WERI-Rb-1 (cell line): Measurements from ENCODE around the gene KIF5C.

Experiments
- DNase-seq: peaks from one replicate; pipeline ENCODE4 v3.0.0-alpha.2; 2020
- H3K27ac ChIP-seq: fragments of 250-450 bp; sonication (Bioruptor Pico); 2 replicates; pipeline ENCODE4 v1.5.1; 2020; ENCODE audit warnings: mild to moderate bottlenecking, moderate library complexity
- H3K27me3 ChIP-seq: fragments of 250-450 bp; sonication (Bioruptor Pico); 2 replicates; pipeline ENCODE4 v1.5.1; 2021; ENCODE audit warnings: mild to moderate bottlenecking, low read depth, moderate library complexity; ENCODE audit not compliant: insufficient read depth, severe bottlenecking
- H3K36me3 ChIP-seq: fragments of 250-450 bp; sonication (Bioruptor Pico); 2 replicates; pipeline ENCODE4 v1.5.1; 2020; ENCODE audit warnings: mild to moderate bottlenecking, moderate library complexity
- H3K4me3 ChIP-seq: 2 replicates; pipeline ENCODE4 v1.5.1; 2011; ENCODE audit warnings: low read depth, mild to moderate bottlenecking, control low read depth, low read length
- H3K9me3 ChIP-seq: fragments of 250-450 bp; sonication (Bioruptor Pico); 2 replicates; pipeline ENCODE4 v1.5.1; 2021; ENCODE audit warnings: mild to moderate bottlenecking, moderate library complexity; ENCODE audit not compliant: severe bottlenecking
- CTCF ChIP-seq: IDR thresholded peaks from 2 replicates; pipeline ENCODE4 v1.5.1; 2011; ENCODE audit warnings: low read depth, mild to moderate bottlenecking, control low read depth, inconsistent platforms, low read length

KIF5C gene

GRCh38 chr2:148877403-148877740, 2.3 kb downstream of the KIF5C start:
- no peak for TF ChIP-seq CTCF
- Histone ChIP-seq H3K36me3 (no peaks in the 10 kb centered on the region), H3K9me3 (peaks cover 9% of the 10 kb centered on the region), H3K27me3 (peaks cover 25% of the 10 kb centered on the region), H3K4me3 (no peak overlapping the region), H3K27ac (no peak overlapping the region)
- no peak for DNase-seq

GRCh38 chr2:148880636-148881035, 5.6 kb downstream of the KIF5C start:
- H3K27ac ChIP-seq, result no peak overlapping the region
- H3K9me3 ChIP-seq, result peaks cover 4% of the 10 kb centered on the region
- TF ChIP-seq CTCF, result no peak
- DNase-seq, result no peak
- no peaks in the 10 kb centered on the region for H3K36me3 ChIP-seq
- no peak overlapping the region for H3K4me3 ChIP-seq
- H3K27me3 ChIP-seq, result peaks cover 19% of the 10 kb centered on the region

- TF ChIP-seq CTCF, result no peak
- H3K27me3 ChIP-seq, result peaks cover 8% of the 10 kb centered on the region
- no peak for DNase-seq
- H3K4me3 ChIP-seq, result no peak overlapping the region
- H3K27ac ChIP-seq, result no peak overlapping the region
- H3K9me3 ChIP-seq, result peaks cover 4% of the 10 kb centered on the region
- no peaks in the 10 kb centered on the region for H3K36me3 ChIP-seq
Observed at GRCh38 chr2:148882051-148882450, 7.0 kb downstream of the KIF5C start.

- DNase-seq, result no peak
- TF ChIP-seq CTCF, result no peak
- Histone ChIP-seq H3K36me3 (no peaks in the 10 kb centered on the region), H3K27me3 (peaks cover 4% of the 10 kb centered on the region), H3K9me3 (peaks cover 4% of the 10 kb centered on the region), H3K27ac (no peak overlapping the region), H3K4me3 (no peak overlapping the region)
Observed at GRCh38 chr2:148885209-148885608, 10.2 kb downstream of the KIF5C start.

- Histone ChIP-seq H3K36me3 (no peaks in the 10 kb centered on the region), H3K4me3 (no peak overlapping the region), H3K9me3 (no peaks in the 10 kb centered on the region), H3K27me3 (peaks cover 4% of the 10 kb centered on the region), H3K27ac (no peak overlapping the region)
- no peak for DNase-seq
- TF ChIP-seq CTCF, result no peak
Observed at GRCh38 chr2:148885988-148886387, 11.0 kb downstream of the KIF5C start.

- Histone ChIP-seq H3K36me3 (no peaks in the 10 kb centered on the region), H3K4me3 (no peak overlapping the region), H3K27me3 (peaks cover 7% of the 10 kb centered on the region), H3K27ac (no peak overlapping the region), H3K9me3 (no peaks in the 10 kb centered on the region)
- no peak for TF ChIP-seq CTCF
- no peak for DNase-seq
Observed at GRCh38 chr2:148887350-148888002, 12.4 kb downstream of the KIF5C start.
